ENCODE results near the gene CR1.
"Not testable (repeated sequence)": the region's sequence is repeated elsewhere in the genome, so short reads cannot be mapped to it uniquely, and the experiment has no call there.

Gene CR1

DNA sequence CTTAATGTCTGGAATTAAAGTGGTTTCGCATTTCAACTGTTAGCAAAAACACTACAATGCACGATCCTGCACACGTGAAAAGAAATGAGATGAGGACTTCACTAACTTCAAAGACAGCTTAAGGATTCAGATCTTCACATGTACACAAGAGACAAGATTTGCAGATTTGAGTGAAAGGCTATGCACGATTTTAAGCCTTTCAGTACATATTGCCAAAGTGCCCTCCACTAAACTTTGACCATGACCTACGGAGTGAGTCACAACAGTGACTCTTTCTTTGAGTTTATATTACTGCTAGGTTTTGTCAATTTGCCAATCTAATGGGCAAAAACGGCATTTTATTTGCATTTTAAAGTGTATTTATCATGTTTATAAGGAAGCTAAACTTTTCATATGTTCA lies 107.8 kb downstream of the CR1 start:
- TF ChIP-seq POLR2A (IDR thresholded peaks at IDR 0.05; ENCODE audit: low read length) (no peak), GATA1 (IDR thresholded peaks at IDR 0.05; ENCODE audit: low read depth, low read length) (no peak)
- no peak for DNase-seq

DNA sequence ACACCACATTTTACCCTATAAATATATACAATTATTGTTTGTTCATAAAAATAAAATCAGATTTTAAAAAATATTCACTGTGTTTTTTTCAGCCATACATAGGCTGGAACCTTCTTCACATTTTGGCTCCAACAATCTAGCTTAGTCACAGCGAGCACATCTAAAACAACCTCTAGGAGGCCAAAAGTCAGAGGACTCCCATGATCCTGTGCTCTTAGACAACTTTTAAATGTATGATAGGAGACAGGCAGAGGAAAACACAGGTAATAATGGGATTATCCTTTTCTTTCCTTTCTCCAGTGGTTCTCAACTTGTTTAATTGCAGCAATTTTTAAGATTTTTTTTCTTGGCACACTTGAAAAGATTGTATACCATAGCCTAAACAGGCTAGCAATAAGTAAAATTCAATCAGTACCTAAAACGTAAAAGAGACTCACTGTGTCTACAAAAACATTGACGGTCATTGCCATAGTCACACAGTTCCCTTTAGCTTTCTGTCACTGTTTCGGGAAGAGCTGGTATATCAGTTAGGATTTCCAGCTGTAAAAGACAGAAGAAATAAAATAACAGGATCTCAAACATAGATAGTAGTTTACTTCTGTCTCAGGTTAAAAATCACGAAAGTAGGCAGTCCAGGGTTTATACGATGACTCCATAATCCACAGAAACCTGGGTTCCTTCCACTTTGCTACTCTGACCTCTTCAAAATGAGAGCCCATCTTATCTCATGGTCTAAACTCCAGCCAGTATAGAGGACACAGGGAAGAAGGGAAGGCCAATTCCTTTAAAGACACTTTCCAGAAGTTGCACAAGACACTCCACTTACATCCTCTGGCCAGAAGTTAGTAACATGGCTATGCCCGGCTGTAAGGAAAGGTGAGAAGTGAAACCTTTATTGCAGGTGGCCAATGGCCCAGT lies 109.7 kb downstream of the CR1 start:
- DNase-seq: peak in 1 of 2 experiments; percentile 12
- TF ChIP-seq GATA1 (IDR thresholded peaks at IDR 0.05; ENCODE audit: low read depth, low read length): no peak
- no peak for TF ChIP-seq POLR2A (IDR thresholded peaks at IDR 0.05; ENCODE audit: low read length)

GRCh38 chr1:207606362-207606755 lies 110.4 kb downstream of the CR1 start:
- TF ChIP-seq GATA1 (IDR thresholded peaks at IDR 0.05; ENCODE audit: low read depth, low read length) (no peak), POLR2A (IDR thresholded peaks at IDR 0.05; ENCODE audit: low read length) (no peak)
- DNase-seq: no peak

DNA sequence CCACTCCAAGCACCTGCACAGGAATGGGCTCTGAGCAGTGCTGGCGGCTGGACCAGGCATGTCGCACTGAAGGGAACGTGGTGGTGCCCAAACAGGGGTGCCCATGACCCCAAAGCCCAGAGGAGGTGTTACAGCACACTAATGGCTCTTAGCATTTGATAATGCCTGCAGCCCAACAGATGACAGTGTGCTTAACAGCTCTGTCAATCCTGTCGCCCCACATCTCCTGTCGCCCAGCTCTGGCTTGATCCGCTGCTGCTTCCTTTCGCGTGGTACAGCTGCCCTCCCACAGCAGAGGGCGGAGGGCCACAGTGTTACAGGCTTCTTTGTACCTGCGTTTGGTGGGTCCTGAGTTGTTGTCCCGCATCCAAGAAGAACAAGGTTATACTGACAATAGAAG lies 116.8 kb downstream of the CR1 start:
- TF ChIP-seq POLR2A (IDR thresholded peaks at IDR 0.05; ENCODE audit: low read length) (no peak), GATA1 (IDR thresholded peaks at IDR 0.05; ENCODE audit: low read depth, low read length) (no peak)
- DNase-seq: no peak

DNA sequence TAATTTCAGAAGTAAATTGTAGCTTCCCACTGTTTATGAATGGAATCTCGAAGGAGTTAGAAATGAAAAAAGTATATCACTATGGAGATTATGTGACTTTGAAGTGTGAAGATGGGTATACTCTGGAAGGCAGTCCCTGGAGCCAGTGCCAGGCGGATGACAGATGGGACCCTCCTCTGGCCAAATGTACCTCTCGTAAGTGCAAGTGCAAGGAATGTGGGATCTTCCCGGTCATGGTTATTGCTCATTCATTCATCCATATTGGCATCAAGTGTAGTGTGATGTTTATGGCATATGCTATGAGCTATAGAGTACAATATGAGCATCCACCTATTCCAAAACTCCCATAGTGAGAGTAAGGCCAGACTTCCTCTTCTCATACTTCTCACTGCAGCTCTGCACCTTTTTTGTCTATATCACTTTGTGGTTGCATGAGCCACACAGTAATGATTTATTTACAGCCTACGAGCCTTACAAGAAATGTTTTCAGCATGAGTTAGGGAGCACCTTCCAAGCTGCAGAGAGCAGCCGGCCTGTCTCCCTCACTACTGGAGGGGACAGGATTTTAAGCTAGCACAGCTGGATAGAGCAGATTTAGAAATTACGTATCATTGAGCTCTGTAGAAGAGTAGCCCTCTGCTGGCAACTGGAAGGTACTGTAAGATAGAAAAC lies 124.0 kb downstream of the CR1 start:
- TF ChIP-seq POLR2A (IDR thresholded peaks at IDR 0.05; ENCODE audit: low read length) (no peak), GATA1 (IDR thresholded peaks at IDR 0.05; ENCODE audit: low read depth, low read length) (no peak)
- peak; percentile 74 to 77 for DNase-seq

- TF ChIP-seq POLR2A (IDR thresholded peaks at IDR 0.05; ENCODE audit: low read length) (no peak), GATA1 (IDR thresholded peaks at IDR 0.05; ENCODE audit: low read depth, low read length) (no peak)
Observed at GRCh38 chr1:207620543-207620893, 124.6 kb downstream of the CR1 start.

GRCh38 chr1:207625504-207626071 lies 129.6 kb downstream of the CR1 start:
- DNase-seq: peak in 1 of 2 experiments; percentile 53

More at GRCh38 chr1:207620543-207620893, 124.6 kb downstream of the CR1 start:
- DNase-seq: no peak

GRCh38 chr1:207626972-207627337 lies 131.0 kb downstream of the CR1 start:
- TF ChIP-seq POLR2A (IDR thresholded peaks at IDR 0.05; ENCODE audit: low read length): no peak
- TF ChIP-seq GATA1 (IDR thresholded peaks at IDR 0.05; ENCODE audit: low read depth, low read length): no peak
- DNase-seq: peak in 1 of 2 experiments; percentile 43

DNA sequence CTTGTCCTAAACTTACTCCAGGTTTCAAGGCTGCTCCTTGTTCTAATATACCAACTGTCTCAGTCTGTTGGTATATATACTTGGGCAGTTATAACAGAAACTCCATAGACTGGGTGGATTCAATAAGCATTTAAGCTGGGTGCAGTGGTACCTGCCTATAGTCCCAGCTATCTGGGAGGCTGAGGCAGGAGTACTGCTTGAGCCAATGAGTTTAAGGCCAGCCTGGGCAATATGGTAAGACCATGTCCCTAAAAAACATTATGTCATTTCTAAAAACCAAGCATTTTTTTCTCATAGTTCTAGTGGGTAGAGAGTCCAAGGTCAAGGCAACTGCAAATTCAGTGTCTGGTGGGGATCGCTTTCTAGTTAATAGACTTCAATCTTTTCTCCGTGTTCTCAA lies 131.5 kb downstream of the CR1 start:
- DNase-seq: peak in 1 of 2 experiments; percentile 41
- TF ChIP-seq POLR2A (IDR thresholded peaks at IDR 0.05; ENCODE audit: low read length): no peak
- TF ChIP-seq GATA1 (IDR thresholded peaks at IDR 0.05; ENCODE audit: low read depth, low read length): no peak

DNA sequence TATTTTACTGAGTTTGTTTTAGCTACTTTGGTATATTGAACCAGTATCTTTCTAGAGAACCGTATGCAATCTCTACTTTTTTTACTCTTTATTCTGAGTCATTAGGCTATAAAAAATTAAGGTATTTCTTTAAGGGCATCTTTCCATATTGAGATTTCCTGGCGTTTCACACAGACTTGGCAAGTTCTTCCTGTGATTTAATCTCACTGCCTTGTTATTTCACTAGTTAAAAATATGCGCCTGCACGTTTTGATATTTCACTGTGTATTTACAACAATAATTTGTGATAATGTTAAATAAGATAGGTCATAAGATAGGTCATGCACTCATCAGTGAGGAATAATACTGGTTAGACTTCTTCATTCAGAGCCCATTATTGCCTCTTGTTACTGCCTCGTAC lies 132.8 kb downstream of the CR1 start:
- no peak for DNase-seq
- TF ChIP-seq GATA1 (IDR thresholded peaks at IDR 0.05; ENCODE audit: low read depth, low read length) (no peak), POLR2A (IDR thresholded peaks at IDR 0.05; ENCODE audit: low read length) (no peak)

- no peak for DNase-seq
- no peak for TF ChIP-seq GATA1 (IDR thresholded peaks at IDR 0.05; ENCODE audit: low read depth, low read length)
- no peak for TF ChIP-seq POLR2A (IDR thresholded peaks at IDR 0.05; ENCODE audit: low read length)
Observed at GRCh38 chr1:207631137-207631536, 135.2 kb downstream of the CR1 start.

DNA sequence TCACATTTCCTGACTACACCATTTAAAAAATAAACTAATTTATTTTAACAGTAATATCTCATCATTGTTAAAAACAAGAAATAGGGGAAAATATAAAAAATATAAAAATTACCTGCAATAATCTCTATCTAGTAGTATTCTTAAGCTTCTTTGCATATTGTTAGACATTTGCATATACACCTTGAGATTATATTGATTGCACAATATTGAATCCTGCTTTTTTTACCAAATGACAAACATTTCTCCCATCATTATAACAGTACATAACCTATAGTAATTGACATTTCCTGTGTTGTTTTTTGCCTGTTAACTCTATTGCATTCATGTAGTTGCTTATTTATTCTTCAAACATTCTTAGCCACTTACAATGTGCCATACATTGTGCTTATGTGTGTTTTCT lies 137.3 kb downstream of the CR1 start:
- TF ChIP-seq GATA1 (IDR thresholded peaks at IDR 0.05; ENCODE audit: low read depth, low read length) (no peak), POLR2A (IDR thresholded peaks at IDR 0.05; ENCODE audit: low read length) (no peak)
- DNase-seq: no peak

DNA sequence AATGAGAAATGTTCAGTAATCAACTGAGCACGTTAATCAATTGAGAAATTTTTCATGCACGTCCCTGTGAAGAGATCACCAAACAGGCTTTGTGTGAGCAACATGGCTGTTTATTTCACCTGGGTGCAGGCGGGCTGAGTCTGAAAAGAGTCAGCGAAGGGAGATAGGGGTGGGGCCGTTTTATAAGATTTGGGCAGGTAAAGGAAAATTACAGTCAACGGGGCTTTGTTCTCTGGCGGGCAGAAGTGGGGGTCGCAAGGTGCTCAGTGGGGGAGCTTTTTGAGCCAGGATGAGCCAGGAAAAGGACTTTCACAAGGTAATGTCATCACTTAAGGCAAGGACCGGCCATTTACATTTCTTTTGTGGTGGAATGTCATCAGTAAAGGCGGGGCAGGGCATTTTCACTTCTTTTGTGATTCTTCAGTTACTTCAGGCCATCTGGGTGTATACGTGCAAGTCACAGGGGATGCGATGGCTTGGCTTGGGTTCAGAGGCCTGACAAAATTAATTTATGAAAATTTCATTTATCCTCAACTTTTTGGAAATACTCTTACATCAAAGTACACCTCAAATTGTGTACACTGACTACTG lies 137.8 kb downstream of the CR1 start:
- DNase-seq: not testable (repeated sequence)

DNA sequence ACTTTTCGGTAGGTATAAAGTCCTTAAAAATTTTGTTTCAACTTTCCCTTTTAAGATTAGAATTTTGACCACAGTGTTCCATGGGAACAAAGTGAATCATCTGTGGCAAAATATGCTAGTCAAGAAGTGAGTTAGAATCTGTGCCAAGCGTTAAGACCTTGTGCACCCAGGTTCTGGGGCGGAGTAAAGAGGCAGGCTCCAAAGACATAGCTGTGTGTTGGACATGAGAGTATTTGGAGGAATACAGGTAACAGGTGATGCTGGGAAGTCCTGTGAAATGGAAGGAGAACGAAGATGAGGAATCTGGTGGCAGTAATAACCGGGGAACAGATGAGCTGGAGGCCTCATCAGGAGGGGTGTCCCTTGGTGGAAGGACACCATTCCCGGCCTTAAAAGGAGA lies 138.3 kb downstream of the CR1 start:
- DNase-seq: not testable (repeated sequence)

DNA sequence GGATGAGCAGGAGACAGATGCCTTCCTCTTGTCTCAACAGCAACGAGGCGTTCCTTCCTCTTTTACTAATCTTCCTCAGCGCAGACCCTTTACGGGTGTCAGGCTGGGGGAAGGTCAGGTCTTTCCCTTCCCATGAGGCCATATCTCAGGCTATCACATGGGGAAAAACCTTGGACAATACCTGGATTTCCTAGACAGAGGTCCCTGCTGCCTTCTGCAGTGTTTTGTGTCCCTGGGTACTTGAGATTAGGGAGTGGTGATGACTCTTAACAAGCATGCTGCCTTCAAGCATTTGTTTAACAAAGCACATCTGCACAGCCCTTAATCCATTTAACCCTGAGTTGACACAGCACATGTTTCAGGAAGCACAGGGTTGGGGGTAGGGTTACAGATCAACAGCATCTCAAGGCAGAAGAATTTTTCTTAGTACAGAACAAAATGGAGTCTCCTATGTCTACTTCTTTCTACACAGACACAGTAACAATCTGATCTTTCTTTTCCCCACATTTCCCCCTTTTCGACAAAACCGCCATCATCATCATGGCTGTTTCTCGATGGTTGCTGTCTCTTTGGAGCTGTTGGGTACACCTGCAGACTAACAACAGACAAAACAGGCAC lies 139.7 kb downstream of the CR1 start:
- DNase-seq: not testable (repeated sequence)

DNA sequence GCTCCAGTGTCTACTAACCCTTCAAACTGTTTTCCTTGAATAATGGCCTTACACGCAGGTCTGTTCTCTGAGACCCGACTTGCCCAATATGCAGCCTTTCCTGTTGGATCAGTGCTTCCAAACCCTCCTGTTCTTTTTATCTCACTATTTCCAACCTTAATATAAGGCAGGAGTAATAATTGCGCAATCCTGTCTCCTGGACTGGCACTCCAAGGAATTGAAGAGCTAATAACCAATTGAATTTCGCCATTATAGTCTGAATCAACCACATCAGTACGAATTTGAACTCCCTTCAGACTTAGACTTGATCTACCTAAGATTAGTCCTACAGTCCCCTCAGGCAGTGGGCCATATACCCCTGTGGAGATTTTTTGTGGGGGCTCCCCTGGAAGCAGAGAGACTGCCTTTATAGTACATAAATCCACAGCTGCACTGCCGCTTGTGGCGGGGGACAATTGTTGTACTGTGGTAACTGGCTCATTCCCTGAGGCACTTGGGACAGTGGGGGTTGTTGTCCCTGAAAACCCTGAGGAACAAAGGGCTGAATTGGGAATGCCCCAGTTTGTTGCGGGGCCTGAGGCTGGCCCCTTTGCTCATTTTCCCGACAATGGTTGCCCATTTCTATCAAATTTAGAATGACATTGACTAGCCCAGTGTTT lies 142.7 kb downstream of the CR1 start:
- not testable (repeated sequence) for DNase-seq

DNA sequence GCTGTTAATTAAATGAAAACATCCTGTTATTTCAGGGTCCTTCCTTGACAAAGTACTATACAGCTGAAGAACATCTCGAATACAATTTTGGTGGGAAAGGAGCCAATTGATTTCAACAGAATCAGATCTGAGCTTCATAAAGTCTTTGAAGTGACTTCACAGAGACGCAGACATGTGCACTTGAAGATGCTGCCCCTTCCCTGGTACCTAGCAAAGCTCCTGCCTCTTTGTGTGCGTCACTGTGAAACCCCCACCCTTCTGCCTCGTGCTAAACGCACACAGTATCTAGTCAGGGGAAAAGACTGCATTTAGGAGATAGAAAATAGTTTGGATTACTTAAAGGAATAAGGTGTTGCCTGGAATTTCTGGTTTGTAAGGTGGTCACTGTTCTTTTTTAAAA lies 143.4 kb downstream of the CR1 start:
- DNase-seq: not testable (repeated sequence)
